Ammon's horn (tissue), 1 donor: ENCODE results near the gene PAPSS1.
"Not testable (repeated sequence)": the region's sequence is repeated elsewhere in the genome, so short reads cannot be mapped to it uniquely, and the experiment has no call there.

ENCODE experiments used
- DNase-seq: peaks from one replicate; pipeline ENCODE4 v3.0.0-alpha.2; 2016; ENCODE audit warnings: low spot score

The PAPSS1 gene

GRCh38 chr4:107726131-107726925, 6.3 kb upstream of the PAPSS1 start:
- DNase-seq = not testable (repeated sequence)

- no peak for DNase-seq
Observed at GRCh38 chr4:107725281-107725859, 5.3 kb upstream of the PAPSS1 start.

GRCh38 chr4:107723331-107723730, 3.3 kb upstream of the PAPSS1 start:
- DNase-seq = not testable (repeated sequence)

GRCh38 chr4:107721436-107722100, 1.5 kb upstream of the PAPSS1 start:
- DNase-seq = no peak

DNA sequence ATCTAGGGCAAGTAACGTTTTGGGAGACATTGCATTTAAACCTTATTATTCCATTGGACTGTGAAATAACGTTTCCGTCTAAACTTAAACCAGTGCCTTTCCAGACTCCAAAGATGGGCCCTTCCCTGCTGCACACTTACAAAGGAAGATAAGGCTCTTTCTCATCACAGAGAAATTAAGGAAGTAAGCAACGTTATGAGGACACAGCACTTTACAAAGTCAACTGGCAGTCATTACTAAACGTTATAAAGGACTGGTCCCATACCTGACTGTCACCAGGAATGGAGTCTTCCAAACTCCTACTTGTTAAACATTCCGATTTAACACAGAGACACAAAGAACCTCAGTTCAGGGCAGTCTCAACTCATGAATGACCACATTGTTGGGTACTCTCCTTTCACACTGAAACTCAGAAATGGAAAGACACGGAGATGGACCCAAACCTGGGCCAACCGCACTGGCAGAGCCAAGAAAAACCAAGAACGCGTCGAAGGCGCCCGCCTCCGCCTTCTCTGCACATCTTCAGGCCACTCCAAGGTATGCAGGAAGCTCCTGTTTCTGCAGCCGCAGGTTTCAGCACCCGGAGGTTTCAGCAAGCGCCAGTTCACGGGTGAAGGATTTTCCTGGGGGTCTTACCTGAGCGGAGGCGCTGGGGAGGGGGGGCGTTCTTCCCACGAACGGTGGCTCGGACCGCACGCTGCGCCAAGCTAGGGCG, 670 bp downstream of the PAPSS1 start:
- peak; percentile 57 for DNase-seq

GRCh38 chr4:107718351-107718965, 1.6 kb downstream of the PAPSS1 start:
- DNase-seq = no peak

DNA sequence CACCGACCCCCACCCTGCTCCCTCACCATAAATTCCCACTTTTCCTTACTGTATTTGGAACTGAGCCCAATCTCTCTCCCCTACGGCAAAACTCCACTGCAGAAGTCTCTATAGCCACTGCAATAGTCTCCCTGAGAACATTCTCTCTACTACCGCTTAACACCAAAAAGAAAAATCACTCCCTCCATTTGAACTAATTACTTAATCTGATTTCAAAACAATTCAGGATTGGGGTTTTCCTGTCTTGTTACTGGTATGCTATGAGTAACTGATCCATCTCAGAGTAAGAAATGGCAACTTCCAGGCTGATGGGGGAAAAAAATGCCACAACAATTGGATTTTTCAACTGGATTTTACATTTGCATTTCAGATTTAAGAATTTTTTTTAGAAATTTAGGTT, 5.8 kb downstream of the PAPSS1 start:
- no peak for DNase-seq

DNA sequence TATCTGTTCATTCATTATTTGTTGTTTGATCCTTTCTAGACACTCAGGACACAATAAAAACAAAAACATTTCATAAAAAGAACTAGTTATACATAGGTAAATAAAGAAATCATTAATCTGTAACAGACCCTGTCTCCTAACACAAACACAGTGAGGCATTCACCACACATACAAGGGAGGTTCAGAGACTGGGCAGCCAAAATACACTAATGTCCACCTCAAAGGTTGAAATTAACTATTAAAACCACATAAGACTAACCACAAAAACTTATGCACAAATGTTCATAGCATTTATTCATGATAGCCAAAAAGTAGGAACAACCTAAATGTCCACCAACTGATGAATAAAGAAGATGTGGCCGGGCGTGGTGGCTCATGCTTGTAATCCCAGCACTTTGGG, 7.8 kb downstream of the PAPSS1 start:
- DNase-seq = no peak

GRCh38 chr4:107711831-107712230, 8.2 kb downstream of the PAPSS1 start:
- DNase-seq = no peak

DNA sequence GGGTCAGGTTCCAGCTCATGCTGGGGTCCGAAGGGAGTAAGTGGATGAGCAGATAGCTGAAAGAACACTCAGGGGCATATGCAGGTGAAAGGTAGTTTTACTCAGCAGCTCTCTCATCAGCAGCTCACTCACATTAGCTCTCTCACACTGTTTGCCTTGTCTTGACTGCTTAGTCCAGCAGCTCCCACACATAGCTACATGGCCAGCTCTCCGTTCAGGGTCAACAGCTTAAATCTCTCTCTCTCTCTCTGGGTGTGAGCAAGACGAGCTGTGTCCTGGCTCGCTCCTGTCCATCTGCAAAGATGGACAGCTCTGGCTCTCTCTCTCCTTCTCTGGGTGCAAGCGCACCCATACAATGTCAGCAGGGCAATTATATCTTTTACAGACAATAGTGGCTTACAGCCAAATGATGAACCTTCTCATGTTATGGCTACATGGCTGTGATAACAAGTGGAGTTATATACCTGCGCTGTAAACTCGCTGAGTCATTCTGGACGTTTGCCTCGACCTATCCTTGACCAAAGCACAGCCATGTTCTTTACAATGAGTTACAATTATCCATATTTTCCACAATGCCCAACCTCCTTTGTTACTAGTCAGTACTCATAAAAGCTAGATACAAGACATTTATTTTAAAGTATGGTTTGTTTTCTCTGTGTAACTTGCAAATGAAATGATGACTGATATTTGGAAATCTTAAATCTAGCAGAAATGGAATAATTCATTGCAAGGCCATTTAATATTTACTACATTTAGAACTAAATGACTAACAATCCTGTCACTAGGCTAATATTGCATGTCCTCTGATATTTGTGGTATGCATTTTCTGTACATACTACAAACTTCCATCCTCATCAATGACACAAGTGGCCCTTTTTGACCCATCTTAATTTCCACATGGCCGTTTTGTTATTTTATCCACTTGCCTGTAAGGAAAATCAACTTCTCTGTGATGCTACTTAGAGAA, 9.3 kb downstream of the PAPSS1 start:
- no peak for DNase-seq

DNA sequence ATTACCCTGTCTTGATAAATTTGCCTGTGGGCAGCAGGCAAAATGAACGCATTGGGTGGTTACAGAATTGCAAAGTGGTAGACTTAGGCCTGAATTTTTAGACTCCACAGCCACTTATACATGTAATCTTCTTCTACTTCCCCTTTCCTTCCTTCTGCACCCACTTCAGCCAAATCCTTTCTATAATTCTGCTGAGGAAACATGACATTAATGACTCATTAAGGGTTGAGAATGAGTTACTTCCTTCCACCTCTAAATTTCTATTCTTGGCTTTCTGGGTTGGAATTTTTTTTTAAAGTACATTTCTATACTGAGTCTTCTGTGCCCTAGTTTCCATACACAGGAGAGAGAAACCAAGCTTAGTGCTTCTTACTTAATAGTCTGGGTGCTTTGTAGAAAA, 10.1 kb downstream of the PAPSS1 start:
- DNase-seq = no peak

DNA sequence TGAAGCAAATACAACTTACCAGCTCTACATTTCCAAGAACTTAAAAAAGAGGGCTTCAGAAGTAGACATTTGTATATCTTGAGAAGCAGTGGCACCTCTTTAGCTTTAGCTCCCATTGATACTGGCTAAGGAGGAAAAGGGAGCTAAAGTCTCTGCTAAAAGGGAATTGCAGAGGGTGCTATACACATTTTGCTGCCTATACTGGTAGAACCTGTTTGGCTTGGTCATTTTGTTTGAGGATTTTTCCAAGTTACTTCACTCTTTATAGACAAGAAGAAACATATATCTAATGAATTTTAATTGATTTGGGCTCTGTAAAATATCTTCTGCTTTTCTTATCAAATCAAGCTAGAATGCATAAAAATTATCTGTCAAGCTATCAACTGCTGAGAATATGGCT, 11.8 kb downstream of the PAPSS1 start:
- DNase-seq = no peak

DNA sequence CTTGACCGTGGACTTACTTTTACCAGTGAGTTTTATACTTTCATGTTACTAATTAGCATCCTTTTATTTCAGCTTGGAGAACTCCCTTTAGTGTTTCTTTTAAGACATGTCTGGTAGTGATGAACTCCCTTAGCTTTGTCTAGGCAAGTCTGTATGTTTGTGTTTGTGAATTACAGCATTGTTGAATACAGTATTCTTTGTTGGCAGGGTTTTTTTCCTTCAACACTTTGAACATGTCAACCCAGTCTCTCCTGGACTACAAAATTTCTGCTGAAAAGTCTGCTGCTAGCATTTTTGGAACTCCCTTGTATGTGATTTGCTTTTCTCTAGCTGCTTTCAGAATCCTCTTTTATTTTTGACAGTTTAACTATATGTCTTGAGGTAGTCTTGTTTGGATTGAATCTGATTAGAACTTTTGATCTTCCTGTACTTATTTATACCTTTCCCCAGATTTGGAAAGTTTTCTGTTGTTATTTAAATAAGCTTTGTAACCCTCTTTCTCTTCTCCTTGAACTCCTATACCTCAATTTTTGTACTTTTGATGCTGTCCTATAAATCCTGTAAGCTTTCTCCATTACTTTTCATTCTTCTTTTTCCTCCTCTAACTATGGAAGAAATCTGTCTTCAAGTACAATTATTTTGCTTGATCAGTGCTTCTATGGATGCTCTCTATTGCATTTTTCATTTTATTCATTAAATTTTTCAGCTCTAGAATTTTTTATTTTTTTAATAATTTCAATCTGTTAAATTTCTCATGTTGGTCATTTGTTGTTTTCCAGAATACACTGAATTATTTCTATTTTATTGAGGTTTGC, 14.1 kb downstream of the PAPSS1 start:
- no peak for DNase-seq

DNA sequence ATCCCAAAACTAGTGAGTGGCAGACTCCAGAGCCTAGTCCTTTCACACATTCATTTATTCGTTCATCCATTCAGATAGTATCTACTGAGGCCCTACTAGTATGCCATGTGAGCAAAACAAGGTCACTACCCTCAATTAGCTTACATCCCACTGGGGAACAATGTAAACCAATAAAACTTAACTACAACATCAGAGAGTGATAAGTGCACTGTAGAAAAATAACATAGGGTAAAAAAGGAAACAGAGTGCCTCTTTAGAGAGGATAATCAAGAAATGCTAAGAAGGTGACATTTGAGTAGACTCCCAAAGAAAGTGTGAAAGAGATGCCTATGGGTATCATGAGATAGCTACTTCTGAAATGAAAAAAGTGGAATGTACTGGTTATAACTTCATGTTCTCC, 18.5 kb downstream of the PAPSS1 start:
- DNase-seq = no peak

GRCh38 chr4:107699466-107700206, 20.4 kb downstream of the PAPSS1 start:
- no peak for DNase-seq

DNA sequence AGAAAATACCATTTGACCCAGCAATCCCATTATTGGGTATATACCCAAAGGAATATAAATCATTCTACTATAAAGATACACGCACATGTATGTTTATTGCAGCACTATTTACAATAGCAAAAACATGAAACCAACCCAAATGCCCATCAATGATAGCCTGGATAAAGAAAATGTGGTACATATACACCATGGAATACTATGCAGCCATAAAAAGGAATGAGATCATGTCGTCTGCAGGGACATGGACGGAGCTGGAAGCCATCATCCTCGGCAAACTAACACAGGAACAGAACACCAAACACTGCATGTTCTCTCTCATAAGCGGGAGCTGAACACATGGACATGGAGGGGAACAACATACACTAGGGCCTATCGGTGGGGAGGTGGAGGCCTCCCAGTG, 23.8 kb downstream of the PAPSS1 start:
- DNase-seq = not testable (repeated sequence)

- no peak for DNase-seq
Observed at GRCh38 chr4:107693132-107693531, 26.9 kb downstream of the PAPSS1 start.

GRCh38 chr4:107692202-107692601, 27.8 kb downstream of the PAPSS1 start:
- no peak for DNase-seq

- no peak for DNase-seq
Observed at GRCh38 chr4:107691378-107691777, 28.7 kb downstream of the PAPSS1 start.
